Eye (tissue), 1 donor: ENCODE results near the gene CTNNBL1.
A peak's percentile ranks its signal among the peaks of the same experiment; 100 is the strongest.

Source experiments
- DNase-seq: peaks from one replicate; pipeline ENCODE4 v3.0.0-alpha.2; 2015

CTNNBL1 gene

DNA sequence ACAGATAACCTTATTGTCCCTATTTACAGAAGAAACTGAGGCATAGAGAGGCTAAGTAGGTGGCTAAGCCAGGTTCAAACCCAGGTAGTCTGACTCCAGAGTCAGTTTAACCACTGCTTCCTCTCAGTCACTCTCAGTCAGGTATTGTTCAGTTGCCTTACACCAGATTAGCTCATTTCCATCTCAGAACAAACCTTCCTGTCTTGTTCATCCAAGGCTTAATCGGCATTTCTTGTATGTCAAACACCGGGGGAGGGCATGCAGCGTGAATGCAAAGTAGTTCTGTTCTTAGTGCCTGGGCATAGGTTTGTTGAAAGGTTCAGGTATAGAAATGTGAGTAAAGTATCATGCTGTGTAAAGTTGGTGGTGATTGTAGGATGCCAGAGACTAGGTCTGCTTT lies 51.7 kb downstream of the CTNNBL1 start:
- DNase-seq, result no peak

DNA sequence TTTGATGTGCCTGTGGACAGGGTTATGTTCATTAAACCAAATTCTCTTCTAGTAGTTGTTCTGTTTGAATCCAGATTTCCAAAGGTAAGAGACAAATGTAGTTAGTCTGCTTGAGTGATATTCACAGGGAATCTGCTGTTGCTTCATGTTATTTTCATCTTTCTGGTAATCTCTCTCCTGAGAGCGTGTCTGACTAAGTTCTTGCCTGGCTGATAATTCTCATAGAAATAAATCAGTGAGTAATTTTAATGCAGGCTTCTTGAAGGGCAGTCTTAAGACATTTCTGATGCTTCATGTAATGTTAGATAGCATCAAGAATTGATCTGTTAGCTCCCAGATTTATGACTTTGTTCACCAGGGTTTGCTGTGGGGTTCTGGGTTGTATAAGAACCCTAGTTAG lies 54.2 kb downstream of the CTNNBL1 start:
- DNase-seq, result no peak

DNA sequence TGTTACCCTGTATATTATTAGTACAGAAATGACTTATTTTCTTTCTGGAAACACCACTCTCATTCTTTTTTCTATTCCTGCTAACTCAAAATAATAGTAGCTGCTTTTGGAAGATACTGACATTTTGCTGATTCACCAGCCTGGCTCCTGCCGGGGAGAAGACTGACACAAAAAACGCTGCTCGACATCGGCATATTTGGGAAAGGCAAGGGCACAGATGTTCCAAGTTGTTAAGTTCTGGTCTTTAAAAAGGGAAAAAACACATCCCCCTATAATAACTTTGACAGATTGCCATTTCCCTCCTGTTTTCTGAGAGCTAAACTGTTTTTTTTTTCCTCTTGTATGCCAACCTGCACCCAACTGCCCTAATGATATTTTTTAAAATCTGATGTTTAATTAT lies 55.4 kb downstream of the CTNNBL1 start:
- no peak for DNase-seq

DNA sequence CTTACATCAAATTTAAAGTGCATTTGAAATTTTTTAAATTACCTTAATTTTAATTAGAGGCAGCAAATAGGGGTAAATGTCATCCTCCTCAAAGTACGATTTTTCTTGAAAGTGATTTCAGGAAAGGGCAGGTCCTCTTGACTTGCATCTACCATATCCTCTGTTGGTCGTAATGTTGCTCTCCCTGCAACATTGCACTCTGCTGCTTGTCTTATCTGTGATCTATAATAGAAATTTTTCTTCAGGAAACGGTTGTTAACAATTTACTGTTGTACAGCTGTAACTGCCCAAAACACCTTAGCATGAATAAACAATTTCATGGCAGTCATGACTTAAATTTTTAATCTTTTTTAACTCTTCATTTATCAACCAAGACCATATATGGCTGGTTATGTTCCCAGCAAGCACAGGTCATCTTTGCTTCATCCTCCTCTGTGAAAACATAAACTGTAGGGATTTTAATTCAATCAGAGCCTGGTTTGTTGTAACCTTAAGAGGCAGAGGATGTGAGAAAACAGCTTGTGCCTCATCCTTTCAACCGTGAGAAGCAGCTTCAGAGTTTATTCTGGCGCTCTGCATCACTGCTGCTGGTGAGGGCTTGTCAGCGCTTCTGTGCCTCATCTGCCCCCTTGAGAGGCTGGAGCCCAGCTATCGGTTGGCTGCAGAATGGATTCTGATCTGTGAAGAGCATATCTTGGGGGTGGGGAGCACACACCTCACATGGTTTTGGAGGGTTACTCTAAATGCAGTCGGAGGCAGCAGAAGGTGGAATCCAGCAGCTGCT lies 56.0 kb downstream of the CTNNBL1 start:
- DNase-seq, result peak; percentile 57

DNA sequence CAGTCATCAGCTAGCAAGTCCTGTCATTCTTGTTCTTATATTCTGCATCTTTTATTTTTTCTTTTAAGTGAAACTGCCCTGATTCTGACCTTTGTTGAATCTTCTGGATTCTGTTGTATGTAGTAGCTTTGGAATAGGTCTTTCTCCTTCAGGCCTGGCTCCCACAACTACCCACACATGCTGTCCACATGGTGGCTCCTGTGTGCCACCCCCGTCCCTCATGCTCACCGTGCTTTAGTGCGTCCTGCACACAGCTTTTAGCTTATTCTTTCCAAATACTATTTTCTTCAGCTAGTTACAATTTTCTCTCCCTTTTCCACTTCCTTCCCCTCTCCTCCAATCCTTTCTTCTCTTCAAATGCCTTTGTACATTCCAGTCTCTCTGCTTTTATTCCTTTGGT lies 61.8 kb downstream of the CTNNBL1 start:
- DNase-seq, result peak; percentile 40

DNA sequence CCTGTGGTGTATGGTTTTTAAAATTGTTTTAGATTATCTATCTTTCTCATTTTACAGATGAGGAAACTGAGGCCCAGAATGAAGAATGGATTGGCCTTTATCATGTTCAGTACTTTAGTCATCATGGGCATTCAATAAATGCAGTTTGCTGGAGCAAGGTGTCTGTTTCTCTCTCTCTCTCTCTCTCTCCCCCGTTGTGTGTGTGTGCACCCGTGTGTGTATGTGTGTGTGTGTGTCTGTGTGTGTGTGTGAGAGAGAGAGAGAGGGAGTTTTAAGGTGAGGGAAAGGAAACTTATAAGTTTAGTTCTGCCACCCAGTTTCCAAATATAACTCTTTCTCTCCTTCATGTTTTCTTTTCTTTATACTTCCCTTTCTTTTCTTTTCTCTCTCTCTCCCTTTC lies 62.4 kb downstream of the CTNNBL1 start:
- DNase-seq, result no peak

DNA sequence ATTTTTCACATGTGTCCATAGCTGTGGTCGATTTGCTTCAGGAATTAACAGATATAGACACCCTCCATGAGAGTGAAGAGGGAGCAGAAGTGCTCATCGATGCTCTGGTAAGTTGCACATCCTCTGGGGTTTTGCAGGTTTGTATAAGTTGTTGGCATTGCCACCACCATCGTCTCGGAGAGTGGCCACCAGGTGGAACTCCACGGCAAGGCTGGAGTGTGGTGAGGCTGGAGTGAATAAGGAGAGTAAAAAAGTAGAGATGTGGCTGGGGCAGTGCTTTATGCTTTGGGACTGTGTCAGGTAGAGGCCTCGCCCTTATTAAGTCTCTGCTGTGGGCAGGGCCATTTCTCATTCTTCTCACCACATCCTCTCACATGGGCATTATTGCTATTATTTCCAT lies 63.7 kb downstream of the CTNNBL1 start:
- peak; percentile 21 for DNase-seq

DNA sequence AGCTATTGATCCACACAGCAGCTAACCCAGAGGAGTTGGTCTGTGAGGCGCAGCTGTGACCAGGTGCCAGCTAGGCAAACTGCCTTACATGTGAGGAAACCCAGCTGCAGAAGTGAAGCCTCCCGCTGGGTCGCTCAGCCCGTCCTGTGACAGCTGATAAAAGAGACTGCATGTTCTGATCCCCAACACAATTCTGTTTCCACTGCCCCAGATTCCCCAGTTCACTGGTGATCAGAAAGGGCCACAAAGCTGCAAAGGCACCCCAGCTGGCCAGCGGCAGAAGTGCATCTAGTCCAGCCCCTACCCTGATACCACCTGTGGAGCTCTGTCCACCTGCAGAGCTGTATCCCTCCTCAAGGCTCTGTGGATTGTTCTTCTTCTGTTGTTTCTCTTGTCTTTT lies 64.5 kb downstream of the CTNNBL1 start:
- peak; percentile 47 for DNase-seq

DNA sequence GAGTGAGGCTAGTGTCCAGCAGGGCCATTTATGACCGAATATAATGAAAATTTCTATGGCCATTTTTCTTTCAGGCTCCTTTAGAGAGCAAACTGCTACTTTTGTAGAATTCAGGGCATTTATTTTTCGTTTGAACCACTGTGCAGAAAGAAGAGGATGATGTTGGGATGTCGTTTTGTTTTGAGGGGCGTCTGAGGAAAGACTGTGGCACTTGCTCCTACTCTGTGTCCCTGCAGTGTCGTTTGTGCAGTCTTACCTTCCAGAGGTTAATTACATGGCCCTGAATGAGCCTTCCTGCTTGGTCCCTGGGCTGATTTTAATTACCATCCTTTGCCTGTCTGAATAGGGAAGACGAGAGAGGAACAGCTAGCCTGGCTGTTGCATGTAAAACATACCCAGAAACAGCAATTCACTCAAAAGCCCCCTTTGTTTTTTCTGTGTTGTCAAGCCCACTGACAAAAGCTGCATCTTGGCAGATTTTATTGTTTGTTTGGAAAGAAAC lies 65.3 kb downstream of the CTNNBL1 start:
- no peak for DNase-seq

DNA sequence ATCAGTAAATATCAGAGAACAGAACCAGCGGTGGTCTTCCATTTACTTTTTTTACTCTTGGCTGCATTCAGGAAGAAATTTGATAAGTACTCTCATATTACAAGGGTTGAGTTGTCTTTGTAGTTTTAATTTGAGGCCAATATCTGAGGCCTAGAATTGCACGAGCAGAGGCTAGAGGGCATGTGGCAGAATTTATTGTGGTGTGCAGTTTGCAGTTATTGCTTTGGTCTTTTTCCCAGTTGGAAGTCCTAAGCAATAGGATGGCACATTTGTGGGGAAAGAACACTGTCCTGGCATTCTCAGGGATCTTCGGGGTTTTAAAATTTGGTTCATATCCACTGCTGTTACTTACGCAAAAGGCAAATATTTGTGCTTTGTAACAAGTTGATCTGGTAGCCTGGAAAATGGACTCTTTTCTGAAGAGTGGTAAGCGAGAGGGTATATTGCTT lies 66.0 kb downstream of the CTNNBL1 start:
- DNase-seq, result no peak

DNA sequence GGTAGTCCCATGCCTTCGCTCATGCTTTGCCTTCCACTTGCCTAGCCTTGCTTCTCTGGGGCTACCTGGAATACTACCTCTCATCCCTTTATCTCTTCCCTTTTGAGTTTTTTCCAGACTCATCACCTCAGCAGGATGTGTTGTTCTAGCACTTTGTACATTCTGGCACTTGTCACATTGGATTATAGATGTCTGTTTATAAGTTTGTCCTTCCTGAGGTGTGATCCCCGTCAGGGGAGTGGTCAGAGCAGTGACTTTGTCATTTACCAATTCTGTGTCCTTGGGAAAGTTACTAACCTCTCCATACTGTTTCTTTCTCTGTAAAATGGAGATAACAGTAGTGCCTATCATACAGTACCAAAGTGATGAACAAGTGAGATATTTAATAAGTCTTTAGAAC lies 66.5 kb downstream of the CTNNBL1 start:
- no peak for DNase-seq

DNA sequence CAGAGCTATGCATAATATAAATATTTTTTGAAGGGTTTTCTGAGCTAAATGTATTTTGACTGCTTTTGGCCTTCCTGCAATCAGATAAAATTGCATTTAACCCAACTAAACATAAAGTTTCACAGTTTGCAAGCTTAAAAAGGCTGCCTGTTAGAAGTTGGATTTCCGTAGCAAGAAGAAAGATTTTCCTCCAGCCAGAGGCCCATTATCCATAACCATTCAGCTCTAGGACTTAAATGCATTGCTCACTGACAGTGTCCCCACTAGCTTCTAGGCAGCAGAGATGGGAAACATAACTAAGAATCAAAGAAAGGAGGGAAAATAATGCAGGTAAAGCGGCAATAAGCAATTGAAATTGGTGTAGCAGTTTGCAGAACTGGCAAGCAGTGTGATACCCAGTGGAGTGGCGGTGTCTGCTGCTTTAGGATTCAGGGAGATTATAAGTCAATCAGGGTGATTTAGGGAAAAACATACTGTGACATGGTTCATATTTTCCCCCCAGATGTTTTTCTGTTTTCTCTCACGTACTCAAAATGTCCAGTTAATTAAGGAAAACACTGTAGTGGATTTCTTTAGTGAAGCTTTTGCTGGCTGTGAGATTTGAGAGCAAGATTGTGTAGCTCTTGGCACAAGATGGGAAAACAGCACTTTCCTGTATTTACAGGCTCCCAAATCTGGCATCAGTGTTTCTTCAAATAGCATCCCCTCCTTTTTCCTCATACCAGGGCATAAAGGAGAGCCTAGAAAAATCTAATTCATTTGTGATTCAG lies 69.1 kb downstream of the CTNNBL1 start:
- DNase-seq, result no peak

DNA sequence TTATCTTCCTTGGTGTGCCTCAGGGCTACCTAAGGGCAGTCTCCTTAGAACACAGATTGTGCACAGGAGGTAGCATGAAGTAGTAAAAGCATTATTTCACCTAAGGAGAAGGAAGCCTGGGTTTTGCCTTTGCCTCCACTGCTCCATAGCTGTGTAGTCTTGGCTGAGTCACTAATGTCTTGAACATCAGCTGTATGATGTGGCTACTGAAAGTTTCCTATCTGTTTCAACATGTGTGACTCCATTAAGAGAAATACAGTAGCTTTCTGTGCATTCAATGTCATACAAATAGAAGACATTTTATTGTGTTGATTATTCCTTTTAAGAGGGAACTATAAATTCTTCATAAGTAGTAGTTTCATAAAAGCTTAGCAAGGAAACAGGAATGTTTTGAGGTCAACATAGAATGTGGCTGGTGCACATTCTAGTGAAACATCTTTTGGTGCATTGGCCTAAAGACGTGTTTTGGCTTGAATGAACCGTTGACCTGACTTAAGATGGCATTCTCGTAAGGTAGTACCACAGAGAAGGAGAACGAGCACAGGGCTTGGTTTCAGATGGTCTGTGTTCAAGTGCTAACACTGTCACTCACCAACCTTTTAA lies 70.6 kb downstream of the CTNNBL1 start:
- no peak for DNase-seq

DNA sequence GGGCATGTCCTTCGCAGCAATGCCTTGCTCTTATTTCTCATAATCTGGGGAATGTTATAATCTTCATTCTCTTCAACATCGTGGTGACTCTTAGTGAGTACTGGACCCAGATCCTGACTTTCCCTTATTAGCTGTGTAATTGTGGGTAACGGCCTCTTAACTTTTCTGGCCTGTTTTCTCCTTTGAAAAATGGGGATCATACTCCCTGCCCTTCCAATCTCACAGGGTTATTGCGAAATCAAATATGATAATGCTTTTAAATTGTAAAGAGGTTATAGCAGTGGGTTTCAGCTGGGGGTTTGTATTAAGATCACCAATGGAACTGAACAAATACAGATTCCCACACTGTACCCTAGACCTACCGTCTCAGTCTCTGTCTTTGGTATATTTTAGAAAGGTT lies 77.1 kb downstream of the CTNNBL1 start:
- no peak for DNase-seq

DNA sequence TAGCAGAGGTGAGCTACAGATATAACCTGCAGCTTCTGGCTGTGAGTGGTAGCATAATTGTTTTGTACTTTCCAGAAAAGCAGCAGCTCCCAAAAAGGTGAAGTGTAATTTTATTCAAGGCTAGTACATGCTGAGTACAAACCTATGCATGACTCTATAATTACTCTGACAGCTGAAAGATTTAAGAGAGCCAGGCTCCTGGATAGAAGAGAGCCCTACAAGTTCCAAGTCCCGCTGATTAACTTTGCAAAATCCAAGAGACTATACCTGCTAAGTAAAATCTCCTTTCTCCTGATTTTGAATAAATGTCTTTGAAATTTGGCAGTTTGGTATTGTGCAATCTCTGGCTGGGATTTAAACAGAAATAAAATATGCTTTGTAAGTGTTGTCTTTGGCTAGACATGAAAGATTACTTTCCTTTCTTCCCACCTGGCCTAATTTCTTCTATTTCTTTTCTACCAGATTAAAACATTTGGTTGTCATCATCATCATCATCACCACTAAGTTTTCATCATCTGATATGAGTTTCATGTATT lies 79.5 kb downstream of the CTNNBL1 start:
- no peak for DNase-seq

DNA sequence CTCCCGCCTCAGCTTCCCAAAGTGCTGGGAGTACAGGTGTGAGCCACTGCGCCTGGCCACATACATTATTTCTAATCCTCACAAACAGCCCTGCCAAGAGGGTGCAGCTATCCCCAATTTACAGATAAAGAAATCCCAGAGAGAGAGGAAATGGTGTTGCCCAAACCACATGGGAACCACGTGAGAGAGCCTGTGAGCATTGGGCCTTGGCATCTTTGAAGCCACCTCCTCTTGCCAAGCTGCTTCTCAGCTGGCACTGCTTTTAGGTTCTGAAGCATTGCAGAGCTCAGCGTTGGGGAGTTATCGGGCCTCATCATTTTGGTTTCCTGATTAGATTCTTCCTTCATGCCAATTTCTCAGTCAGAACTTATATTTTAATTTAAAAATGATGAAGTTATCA lies 80.3 kb downstream of the CTNNBL1 start:
- DNase-seq, result no peak

DNA sequence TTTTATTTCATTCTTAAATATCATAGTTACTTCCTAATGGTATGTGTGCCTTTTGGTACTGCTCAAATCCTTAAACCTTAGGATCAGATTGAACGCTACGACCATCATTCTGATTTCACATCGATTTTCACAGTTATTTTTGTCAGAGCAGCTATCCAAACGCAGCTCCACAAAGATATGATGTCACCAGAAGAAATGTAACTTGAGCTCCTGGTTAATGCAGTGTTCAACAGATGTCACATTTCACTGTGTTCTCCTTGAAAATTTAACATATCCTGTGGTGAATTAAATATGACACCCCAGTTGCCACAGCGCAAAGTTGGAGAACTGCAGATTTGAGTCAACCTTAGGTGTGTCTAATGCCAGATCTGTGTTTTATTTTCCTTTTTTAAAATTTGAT lies 81.4 kb downstream of the CTNNBL1 start:
- DNase-seq, result no peak

DNA sequence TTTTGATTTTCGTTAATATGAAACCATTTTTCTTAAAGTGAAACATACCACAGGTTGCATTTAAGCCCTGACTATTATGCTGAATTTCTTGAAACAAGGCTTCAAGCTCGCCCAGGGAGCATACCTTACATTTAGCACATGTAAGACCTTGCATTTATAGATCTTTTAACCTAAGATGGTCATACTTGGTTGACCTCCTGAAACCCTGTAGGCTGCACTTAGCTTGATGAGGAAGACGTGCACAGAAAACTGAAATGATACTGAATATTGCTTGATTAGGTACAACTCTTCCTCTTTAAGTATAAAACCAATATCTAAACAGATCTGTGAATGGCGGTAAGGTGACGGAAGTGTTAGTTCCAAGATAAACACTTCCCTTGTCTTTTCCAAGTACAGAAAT lies 82.2 kb downstream of the CTNNBL1 start:
- no peak for DNase-seq

DNA sequence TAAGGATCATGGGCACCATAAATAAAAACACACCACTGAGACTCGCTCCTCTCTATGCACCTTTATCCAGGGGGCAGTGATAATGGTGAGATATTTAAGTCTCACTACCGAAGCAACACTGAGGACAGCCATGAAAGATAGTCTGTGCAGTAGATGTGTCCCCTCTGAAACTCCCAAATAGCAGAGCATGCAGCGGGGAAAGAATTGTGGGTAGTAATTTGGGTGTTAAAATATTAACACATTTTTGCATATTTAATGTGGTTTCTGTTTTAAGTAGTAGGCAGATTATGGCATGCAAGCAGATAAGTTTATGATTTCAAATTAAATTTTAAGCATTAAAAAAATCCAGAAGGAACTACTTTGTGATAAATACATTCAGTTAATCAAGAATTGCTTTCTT lies 82.7 kb downstream of the CTNNBL1 start:
- DNase-seq, result no peak

DNA sequence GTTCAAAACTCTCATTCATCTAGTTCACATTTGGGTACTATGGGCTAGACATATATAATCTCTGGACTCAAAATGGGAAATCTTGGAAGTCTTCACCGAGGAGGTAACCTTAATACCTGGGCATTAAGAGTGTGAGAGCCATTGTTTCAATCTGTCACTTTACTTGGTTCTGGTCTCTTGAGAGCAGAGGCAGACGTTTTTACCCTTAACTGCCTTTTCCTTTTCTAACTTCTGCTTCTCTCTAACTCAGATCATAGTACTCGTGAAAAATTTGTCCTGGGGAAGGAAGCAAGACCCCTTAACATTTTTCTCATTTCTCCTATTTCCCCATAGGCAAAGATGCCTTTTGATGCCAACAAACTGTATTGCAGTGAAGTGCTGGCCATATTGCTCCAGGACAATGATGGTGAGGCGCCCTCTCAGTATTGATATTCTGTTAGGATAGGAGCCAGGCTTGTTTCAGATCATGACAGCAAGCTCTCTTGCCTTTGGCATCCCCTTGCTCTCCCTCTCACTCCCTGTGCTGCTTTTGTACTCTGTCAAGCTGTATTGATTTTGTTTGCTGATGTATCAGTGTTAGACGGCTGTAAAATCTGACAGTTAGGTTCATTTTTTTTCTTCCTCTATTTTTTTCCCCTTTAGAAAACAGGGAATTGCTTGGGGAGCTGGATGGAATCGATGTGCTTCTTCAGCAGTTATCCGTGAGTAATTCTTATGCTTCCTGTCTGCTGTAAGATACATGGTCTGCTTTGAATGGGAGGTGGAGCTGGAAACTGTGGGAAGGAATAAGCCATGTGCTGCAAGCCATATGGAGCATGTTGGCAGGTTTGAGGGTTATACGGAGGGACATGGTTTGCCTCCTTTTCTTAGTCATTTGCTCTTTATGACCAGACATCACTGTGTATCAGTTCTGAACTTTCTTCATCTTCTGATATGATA lies 83.5 kb downstream of the CTNNBL1 start:
- peak; percentile 70 for DNase-seq

DNA sequence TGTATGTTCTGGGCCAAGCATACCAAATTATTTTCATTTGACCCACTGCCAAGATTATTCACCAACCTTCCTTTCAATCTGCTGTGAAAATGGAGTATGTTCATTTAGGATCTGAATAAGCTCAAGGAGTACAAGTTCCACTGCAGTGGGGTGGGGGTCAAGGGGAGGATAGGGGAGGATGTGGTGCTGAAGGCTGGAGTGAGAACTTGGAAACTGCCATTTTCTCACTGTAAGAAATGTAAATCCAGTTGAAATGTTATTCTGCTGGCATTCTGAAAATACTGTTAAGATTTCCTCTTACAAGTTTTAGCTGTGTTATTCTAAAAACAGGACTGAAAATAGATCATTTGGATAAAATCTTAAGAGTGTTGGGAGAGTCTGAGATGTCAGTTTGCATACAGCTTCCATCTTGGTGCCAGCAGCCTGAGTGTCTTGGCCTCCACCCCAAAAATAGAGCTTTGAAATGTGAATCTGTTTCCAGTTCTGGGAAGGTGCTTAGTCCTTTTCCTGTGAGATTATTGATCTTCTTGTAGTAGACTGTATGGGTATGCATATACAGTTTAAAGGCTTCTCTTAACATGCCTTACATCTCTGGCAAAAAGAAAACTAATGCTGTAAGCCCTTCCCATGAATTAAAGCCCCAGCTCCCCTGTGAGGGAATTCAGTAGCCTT lies 84.3 kb downstream of the CTNNBL1 start:
- peak; percentile 10 for DNase-seq

DNA sequence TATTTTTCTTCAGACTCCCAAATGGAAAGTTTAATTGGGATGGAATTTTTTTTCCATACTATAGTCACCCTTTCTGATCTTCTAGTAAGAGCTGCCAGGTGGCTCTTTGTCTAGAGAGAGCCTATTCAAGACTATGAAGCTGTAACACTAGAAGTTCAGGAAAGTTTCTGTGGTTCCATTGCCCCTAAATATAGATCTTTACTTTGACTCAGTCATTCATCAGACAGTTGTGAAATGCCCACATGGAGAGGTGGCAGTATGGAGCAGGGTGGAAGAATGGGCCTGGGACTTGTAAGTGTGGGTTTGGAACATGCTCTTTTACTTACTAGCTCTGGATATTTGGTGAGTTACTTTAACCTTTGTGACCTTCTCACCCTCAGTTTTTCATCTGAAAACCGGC lies 87.8 kb downstream of the CTNNBL1 start:
- no peak for DNase-seq
